Duodenal mucosa (tissue), 2 donors: ENCODE data around the gene CMTM7.
A peak's percentile ranks its signal among the peaks of the same experiment; 100 is the strongest.

Experiments used
- H3K27ac ChIP-seq: one replicate; pipeline ENCODE4 v1.7.0; 2013; ENCODE audit warnings: low read depth, low read length
- H3K27me3 ChIP-seq, 2 donors: one replicate each; pipeline ENCODE4 v1.7.0; 2013; ENCODE audit warnings: low read length in 2 of 2, control low read depth in 1 of 2; ENCODE audit not compliant: insufficient read depth in 2 of 2, control insufficient read depth in 1 of 2
- H3K36me3 ChIP-seq, 2 donors: one replicate each; pipeline ENCODE4 v1.7.0; 2013; ENCODE audit warnings: low read length in 2 of 2, control low read depth in 1 of 2; ENCODE audit not compliant: insufficient read depth in 2 of 2, control insufficient read depth in 1 of 2
- H3K4me1 ChIP-seq, 2 donors: one replicate each; pipeline ENCODE4 v1.7.0; 2013; ENCODE audit warnings: low read length in 2 of 2, control low read depth in 1 of 2; ENCODE audit not compliant: insufficient read depth in 2 of 2, control insufficient read depth in 1 of 2
- H3K4me3 ChIP-seq, 2 donors: one replicate each; pipeline ENCODE4 v1.7.0; 2013; ENCODE audit warnings: low read length in 2 of 2, low read depth in 1 of 2
- H3K9ac ChIP-seq, 2 donors: one replicate each; pipeline ENCODE4 v1.7.0; 2013; ENCODE audit warnings: low read length in 2 of 2, low read depth in 1 of 2
- H3K9me3 ChIP-seq, 2 donors: one replicate each; pipeline ENCODE4 v1.7.0; 2013; ENCODE audit warnings: low read length in 2 of 2, control low read depth in 1 of 2; ENCODE audit not compliant: control insufficient read depth in 1 of 2

Gene CMTM7

DNA sequence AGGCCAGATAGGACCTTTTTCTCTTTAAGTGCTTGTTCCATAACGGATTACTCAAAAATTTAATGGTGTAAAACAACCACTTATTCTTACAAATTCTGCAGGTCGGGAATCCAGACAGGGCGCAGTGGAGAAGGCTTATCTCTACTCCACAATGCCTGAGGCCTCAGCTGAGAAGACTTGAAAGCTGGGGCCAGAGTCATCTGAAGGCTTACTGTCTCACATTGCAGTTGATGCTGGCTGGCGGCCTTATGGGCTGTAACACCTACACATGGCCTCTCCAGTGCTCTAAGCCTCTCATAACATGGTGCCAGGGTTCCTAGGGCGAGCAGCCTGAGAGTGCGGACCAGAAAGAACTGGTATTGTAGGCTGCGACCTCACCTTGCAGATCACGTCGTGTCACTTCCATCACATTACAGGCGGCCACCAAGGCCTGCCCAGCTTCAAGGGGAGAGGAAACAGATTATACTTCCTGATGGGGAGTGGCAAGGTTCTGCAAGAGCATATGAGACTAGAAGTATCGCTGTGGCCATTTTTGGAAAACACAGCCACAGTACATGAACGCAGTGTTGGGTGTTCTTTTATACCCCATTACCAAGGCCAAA, 32.4 kb downstream of the CMTM7 start:
- peaks cover 43 to 51% of the 10 kb centered on the region in 2 donors for H3K4me1 ChIP-seq
- H3K9ac ChIP-seq = no peak overlapping the region
- H3K27ac ChIP-seq = peak overlapping the region; percentile 46
- no peaks in the 10 kb centered on the region for H3K9me3 ChIP-seq
- H3K27me3 ChIP-seq = no peaks in the 10 kb centered on the region
- H3K36me3 ChIP-seq = no peaks in the 10 kb centered on the region
- no peak overlapping the region for H3K4me3 ChIP-seq

DNA sequence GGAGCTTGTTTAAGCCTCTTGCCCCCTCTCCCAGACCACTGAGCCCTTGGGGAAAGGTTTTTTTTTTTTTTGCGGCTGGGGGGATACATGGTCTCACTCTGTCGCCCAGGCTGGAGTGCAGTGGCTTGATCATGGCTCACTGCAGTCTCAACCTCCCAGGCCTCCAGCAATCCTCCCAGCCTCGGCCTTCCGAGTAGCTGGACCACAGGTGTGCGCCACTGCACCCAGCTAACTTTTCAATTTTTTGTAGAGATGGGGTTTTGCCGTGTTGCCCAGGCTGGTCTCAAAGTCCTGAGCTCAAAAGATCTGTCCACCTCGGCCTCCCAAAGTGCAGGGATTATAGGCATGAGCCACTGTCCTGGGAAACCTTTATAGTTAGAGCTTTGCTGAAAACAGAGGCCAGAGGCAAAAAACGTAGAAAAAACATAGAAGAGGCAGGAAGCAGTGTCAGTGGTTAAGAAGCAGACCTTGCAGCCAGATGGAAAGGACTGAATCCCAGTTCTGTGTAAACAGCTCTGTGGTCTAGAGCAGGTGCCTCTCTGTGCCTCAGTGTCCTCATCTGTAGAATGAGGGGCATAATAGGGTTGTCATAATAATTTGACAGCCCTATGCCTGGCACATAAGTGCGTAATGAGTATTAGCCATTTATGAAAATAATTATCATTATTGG, 33.1 kb downstream of the CMTM7 start:
- Histone ChIP-seq H3K36me3 (no peaks in the 10 kb centered on the region), H3K27ac (peak overlapping the region; percentile 46), H3K9ac (no peak overlapping the region), H3K27me3 (no peaks in the 10 kb centered on the region), H3K9me3 (no peaks in the 10 kb centered on the region), H3K4me3 (no peak overlapping the region), H3K4me1 (peaks cover 41 to 48% of the 10 kb centered on the region in 2 donors)

DNA sequence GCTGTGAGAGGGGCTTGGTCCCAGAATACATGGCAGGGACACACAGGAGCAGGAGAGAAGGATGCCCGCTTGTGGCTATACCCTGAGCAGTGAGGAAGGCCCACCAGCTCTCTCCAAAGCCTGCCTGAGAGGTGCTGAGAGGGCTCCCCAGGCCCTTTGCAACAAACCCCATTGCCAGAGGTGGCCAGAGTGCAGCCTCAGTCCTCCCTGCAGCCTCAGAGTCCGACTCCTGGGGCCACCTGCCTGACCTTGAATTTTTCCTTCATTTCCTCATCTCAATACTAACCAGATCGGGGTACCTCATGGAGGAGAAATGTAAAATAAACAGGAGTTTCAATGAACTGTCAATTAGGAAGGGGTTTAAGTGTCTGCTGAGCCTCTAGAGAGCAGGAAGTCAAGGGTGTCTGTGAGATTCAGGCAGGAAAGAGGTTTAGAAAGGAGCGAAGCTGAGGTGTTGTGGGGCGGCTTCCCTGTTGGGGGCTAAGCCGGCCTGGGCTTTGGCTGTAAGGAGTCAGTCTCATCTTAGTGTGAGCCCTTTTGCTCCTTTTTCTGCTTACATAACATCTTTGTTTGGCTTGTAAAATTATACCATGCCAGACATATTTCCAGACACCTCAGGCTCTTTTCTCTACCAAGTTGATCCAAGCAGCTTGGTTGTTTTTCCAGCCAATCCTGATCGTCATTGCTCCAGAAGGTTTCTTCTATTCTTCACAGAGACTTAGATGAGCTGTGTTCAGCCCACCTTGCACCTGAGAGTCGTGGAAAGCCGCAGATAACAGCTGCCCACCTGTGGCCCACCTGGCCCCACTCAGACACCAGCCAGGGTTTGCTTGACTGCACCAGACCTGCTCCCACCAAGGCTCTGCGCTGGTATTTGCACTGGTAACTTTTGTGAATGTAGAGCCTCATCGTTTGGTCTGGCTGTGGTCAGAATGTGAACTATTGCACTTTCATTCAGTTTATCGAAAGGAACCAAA, 36.7 kb downstream of the CMTM7 start:
- no peak overlapping the region for H3K27ac ChIP-seq
- no peaks in the 10 kb centered on the region for H3K27me3 ChIP-seq
- no peak overlapping the region for H3K4me3 ChIP-seq
- no peaks in the 10 kb centered on the region for H3K9me3 ChIP-seq
- H3K4me1 ChIP-seq = peaks cover 18 to 24% of the 10 kb centered on the region in 2 donors
- H3K9ac ChIP-seq = peak overlapping the region in 1 of 2 donors; percentile 17
- no peaks in the 10 kb centered on the region for H3K36me3 ChIP-seq

DNA sequence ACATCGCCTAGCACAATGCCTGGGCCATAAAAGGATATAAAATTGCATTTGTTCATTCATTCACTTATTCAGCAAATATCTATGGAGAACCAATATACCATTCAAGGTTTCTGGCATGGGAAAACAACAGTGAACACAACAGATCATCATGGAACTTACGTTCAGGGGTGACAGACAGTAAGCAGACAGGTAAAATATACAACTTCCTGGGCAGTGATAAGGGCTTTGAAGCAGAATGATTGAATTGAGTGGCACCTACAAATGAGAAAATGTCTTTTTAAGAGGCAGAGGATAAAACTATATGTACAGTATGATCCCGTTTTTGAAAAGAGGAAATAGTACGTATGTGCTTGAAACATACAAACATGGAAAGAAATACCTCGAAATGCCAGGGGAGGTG, 39.2 kb downstream of the CMTM7 start:
- H3K4me3 ChIP-seq = no peak overlapping the region
- no peaks in the 10 kb centered on the region for H3K36me3 ChIP-seq
- no peaks in the 10 kb centered on the region for H3K9me3 ChIP-seq
- no peaks in the 10 kb centered on the region for H3K27me3 ChIP-seq
- H3K4me1 ChIP-seq = peaks cover 15 to 21% of the 10 kb centered on the region in 2 donors
- no peak overlapping the region for H3K9ac ChIP-seq
- no peak overlapping the region for H3K27ac ChIP-seq

DNA sequence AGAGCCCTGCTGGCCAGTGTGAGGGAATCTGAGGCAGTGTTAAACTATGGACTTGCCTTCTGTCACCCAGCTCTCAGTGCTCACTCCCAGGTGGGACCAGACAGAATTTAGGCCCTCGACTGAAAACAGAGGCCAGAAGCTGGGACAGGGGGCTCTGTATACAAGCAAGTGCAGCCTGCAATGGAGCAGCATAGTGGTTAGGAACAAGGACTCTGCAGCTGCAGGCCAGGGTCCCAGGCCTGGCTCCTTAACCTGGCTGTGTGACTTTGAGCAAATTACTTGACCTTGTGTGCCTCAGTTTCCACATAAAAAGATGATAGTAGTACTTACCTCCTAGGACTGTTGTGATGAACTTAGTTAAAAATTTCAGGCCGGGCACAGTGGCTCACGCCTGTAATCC, 39.8 kb downstream of the CMTM7 start:
- H3K27ac ChIP-seq = no peak overlapping the region

DNA sequence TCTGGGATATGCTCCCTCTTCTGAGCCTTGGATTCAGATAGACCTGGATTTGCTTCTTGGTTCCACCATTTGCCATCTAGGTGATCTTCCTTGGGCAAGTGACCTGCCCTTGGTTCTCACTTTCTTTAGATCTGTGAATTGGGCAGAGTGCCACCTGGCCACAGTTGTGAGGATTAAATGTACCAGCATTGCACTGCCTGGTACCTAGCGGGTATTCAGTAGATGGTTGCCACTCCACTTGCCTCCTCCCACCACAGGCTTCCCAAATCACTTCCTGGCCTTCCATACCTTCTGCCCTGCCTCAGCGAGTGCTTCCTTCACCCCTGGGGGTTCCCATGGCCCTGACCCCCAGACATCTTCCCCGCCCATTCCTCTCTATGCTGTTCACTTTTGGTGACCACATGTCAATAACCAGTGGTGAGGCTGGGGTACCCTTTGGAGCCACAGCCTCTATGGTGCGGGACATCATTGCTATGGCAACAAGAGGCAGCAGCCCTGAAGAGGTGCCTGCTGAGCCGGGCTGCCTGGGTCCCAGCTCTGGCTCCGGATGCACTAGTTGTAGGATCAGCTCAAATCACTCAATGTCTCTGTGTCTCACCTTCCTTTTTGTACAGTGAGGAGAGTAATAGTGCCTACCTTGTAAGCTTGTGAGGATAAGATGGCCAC, 40.5 kb downstream of the CMTM7 start:
- peaks cover 15 to 21% of the 10 kb centered on the region in 2 donors for H3K4me1 ChIP-seq
- no peaks in the 10 kb centered on the region for H3K9me3 ChIP-seq
- H3K27me3 ChIP-seq = no peaks in the 10 kb centered on the region
- H3K4me3 ChIP-seq = no peak overlapping the region
- peak overlapping the region; percentile 53 for H3K27ac ChIP-seq
- no peaks in the 10 kb centered on the region for H3K36me3 ChIP-seq
- H3K9ac ChIP-seq = peak overlapping the region; percentile 16 to 39

More for the DNA sequence above, 39.8 kb downstream of the CMTM7 start:
- no peak overlapping the region for H3K4me3 ChIP-seq
- peaks cover 15 to 21% of the 10 kb centered on the region in 2 donors for H3K4me1 ChIP-seq
- no peaks in the 10 kb centered on the region for H3K36me3 ChIP-seq
- H3K9me3 ChIP-seq = no peaks in the 10 kb centered on the region
- H3K9ac ChIP-seq = no peak overlapping the region
- no peaks in the 10 kb centered on the region for H3K27me3 ChIP-seq

DNA sequence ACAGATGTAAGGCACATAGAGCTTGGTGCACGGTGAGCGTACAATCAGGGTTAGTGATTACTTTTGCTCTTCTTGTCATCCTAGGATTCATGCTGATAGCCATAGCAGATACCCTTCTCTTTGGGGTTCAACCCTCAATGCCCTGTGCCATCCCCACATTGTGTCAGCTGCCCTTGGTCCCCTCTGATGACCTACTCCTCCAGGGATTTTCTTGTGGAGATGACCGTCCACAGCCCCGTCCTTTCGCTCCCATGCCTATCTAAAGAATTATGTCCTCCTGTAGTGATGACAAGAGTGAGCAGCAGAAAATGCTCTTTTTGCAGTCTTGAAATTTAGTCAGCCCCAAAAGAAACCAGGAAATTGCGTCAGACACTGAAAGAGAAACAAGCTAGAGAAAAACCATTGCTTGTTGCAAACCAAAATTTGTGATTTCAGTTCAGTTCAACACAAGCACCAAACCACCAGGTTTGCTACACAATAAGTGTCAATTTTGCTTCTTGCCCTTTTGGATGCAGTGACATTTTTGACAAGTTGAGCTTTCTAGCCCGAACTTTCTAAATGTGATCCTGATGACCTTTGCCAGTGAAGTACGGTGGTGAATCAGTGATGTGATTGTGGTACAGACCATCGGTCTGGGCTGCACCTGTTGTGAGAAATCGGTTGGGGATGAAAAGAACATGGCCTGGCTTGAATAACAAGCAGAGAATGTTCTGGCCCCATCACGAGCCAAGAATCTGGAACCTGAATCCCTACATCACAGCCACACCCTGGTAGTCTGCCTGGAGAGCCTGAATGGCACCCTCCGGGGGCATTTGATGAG, 41.3 kb downstream of the CMTM7 start:
- peak overlapping the region in 1 of 2 donors; percentile 30 for H3K4me3 ChIP-seq
- peaks cover 15 to 20% of the 10 kb centered on the region in 2 donors for H3K4me1 ChIP-seq
- H3K27ac ChIP-seq = peak overlapping the region; percentile 53
- no peaks in the 10 kb centered on the region for H3K9me3 ChIP-seq
- no peaks in the 10 kb centered on the region for H3K36me3 ChIP-seq
- H3K27me3 ChIP-seq = no peaks in the 10 kb centered on the region
- H3K9ac ChIP-seq = peak overlapping the region; percentile 16 to 47

DNA sequence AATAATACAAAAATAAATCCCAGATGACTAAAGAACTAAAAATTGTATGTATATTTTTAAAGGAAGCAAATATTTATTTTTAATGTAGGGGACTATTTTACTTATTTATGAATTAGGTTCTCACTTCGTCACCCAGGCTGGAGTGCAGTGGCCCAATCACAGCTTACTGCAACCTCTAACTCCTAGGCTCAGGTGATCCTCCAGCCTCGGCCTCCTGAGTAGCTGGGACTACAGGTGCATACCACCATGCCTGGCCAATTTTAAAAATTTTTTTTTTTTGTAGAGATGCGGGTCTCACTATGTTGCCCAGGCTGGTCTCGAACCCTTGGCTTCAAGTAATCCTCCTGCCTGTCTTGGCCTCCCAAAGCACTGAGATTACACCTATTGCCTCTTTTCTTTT, 42.6 kb downstream of the CMTM7 start:
- Histone ChIP-seq H3K27ac (no peak overlapping the region), H3K4me1 (peaks cover 15 to 17% of the 10 kb centered on the region in 2 donors), H3K27me3 (no peaks in the 10 kb centered on the region), H3K9ac (no peak overlapping the region), H3K9me3 (no peaks in the 10 kb centered on the region), H3K4me3 (no peak overlapping the region), H3K36me3 (no peaks in the 10 kb centered on the region)
